BJ (cell line): ENCODE measurements around the gene UCMA. TPM values are rescaled to one million over a fixed set of nuclear protein-coding genes. Genes with fewer than 3 reads are reported as not detected.

Experiments used
- CTCF ChIA-PET: fragments of 350-600 bp; formaldehyde crosslinking; extraction: SDS; loops from one replicate; lab custom pipeline; 2021; ENCODE audit warnings: antibody characterized with exemption, inconsistent platforms; lab: Yijun Ruan, JAX
- POLR2A ChIA-PET: fragments of 300-600 bp; sonication (Branson Sonifier 250); formaldehyde crosslinking; extraction: SDS; loops from one replicate; lab custom pipeline; 2021; ENCODE audit warnings: antibody characterized with exemption; lab: Charles Lee
- DNase-seq: peaks from one replicate; pipeline ENCODE4 v3.0.0-alpha.2; 2011; ENCODE audit warnings: low read depth
- H3K27me3 ChIP-seq: 2 replicates; pipeline ENCODE4 v1.6.0; 2011; ENCODE audit warnings: low read length; ENCODE audit not compliant: control insufficient read depth, insufficient read depth
- H3K36me3 ChIP-seq: 2 replicates; pipeline ENCODE4 v1.5.1; 2011; ENCODE audit warnings: low read length; ENCODE audit not compliant: control insufficient read depth, insufficient read depth
- H3K4me3 ChIP-seq: 2 replicates; pipeline ENCODE4 v1.5.1; 2011; ENCODE audit warnings: low read depth, mild to moderate bottlenecking, control low read depth, low read length
- polyA plus RNA-seq: library from polyadenylated mRNA; depleted of rRNA; stranded (reverse); fragments of >200 nt; gene quantifications from 2 replicates; pipeline ENCODE4 v1.2.3, GENCODE V29; 2011
- TF ChIP-seq, protein P1 (sequence below): IDR thresholded peaks from 2 replicates; pipeline ENCODE4 v1.5.1; 2011; ENCODE audit warnings: low read depth, mild to moderate bottlenecking, control low read depth, inconsistent platforms, low read length, moderate library complexity; ENCODE audit not compliant: insufficient read depth

UCMA gene
- polyA plus RNA-seq, 1 experiment, result not detected

DNA sequence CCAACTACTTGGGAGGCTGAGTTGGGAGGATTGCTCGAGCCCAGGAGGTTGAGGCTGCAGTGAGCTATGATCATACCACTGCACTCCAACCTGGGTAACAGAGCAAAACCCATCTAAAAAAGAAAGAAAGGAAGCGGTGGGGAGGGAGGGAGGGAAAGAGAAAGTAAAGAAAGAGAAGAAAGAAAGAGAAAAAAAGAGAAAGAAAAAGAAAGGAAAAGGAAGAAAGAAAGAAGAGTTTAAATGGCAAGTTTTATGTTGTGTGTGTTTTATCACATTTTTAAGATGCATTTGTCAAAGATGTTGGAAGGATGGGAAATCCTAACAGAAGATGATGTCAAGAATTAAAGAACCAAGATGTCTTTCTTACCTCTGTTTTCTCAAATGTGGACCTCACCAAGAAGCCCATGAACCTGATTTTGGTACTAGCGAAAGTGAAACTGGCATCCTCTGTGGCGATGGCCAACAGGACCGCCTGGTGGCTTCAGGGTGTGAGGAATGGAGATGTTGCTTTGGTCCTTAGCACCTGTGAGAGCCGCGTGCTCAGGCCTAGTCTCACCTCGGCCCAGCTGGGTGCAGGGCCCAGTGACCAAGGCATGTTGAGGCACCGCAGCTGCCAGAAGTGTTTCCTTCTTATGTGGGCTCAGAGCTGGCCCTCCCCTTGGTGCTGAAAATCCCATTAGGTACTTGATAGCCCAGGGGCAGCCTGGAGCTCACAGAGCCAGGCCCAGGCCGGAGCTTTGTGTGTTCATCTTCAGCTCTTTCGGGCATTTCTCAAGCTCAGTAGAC, 9.8 kb downstream of the UCMA start:
- Histone ChIP-seq H3K36me3 (no peaks in the 10 kb centered on the region), H3K4me3 (no peak overlapping the region), H3K27me3 (no peaks in the 10 kb centered on the region)
- DNase-seq, result no peak
- CTCF ChIA-PET, result no interaction called here
- POLR2A ChIA-PET, result no interaction called here
- TF ChIP-seq, protein P1, sequence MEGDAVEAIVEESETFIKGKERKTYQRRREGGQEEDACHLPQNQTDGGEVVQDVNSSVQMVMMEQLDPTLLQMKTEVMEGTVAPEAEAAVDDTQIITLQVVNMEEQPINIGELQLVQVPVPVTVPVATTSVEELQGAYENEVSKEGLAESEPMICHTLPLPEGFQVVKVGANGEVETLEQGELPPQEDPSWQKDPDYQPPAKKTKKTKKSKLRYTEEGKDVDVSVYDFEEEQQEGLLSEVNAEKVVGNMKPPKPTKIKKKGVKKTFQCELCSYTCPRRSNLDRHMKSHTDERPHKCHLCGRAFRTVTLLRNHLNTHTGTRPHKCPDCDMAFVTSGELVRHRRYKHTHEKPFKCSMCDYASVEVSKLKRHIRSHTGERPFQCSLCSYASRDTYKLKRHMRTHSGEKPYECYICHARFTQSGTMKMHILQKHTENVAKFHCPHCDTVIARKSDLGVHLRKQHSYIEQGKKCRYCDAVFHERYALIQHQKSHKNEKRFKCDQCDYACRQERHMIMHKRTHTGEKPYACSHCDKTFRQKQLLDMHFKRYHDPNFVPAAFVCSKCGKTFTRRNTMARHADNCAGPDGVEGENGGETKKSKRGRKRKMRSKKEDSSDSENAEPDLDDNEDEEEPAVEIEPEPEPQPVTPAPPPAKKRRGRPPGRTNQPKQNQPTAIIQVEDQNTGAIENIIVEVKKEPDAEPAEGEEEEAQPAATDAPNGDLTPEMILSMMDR, result no peak

- no peak overlapping the region for H3K4me3 ChIP-seq
- CTCF ChIA-PET, result no interaction called here
- POLR2A ChIA-PET, result no interaction called here
- H3K27me3 ChIP-seq, result no peaks in the 10 kb centered on the region
- no peaks in the 10 kb centered on the region for H3K36me3 ChIP-seq
- TF ChIP-seq, protein P1, result no peak
- DNase-seq, result no peak
These were observed 10.9 kb downstream of the UCMA start for GRCh38 chr10:13223241-13223640.

DNA sequence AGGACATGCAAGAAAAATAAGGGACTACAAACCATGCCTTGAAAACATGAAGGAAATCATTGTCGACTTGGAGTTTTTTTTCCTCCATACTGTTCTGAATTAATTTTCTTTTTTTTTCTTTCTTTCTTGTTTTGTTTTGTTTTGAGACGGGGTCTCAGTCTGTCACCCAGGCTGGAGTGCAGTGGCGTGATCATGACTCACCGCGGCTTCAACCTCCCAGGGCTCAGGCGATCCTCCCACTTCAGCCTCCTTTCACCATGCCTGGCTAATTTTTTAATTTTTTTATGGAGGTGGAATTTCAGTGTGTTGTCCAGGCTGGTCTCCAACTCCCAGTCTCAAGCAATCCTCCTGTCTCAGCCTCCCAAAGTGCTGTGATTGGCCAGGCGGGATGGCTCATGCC, 11.6 kb downstream of the UCMA start:
- DNase-seq, result no peak
- TF ChIP-seq, protein P1, result no peak
- H3K27me3 ChIP-seq, result no peaks in the 10 kb centered on the region
- ChIA-PET CTCF (no interaction called here), POLR2A (no interaction called here)
- no peaks in the 10 kb centered on the region for H3K36me3 ChIP-seq
- H3K4me3 ChIP-seq, result no peak overlapping the region

DNA sequence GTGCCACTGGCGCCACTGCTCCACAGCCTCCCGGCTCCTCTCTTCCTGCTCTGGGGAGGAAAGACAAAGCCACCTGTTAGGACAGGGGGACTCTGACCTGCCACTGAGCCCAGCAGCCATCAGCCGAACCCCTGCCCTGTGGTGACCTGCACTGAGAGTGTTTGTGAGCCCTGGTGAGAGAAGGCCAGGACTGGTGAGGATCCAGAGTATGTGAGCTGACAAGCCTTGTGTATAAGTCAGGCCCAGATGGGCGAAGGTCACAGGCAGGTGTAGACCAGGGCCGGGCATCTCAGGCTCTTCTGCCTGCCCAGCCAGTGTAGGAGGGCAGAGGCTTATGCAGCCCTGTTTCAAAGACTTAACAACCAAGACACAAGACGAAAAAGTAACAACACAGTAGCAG, 12.0 kb downstream of the UCMA start:
- no peak overlapping the region for H3K4me3 ChIP-seq
- TF ChIP-seq, protein P1, result no peak
- POLR2A ChIA-PET, result no interaction called here
- no peaks in the 10 kb centered on the region for H3K27me3 ChIP-seq
- H3K36me3 ChIP-seq, result no peaks in the 10 kb centered on the region
- CTCF ChIA-PET, result interaction anchor here (0.7 kb wide), 1 partner anchor 81 kb away, joined by 4 read pairs; no protein-coding TSS in a partner anchor
- DNase-seq, result no peak

GRCh38 chr10:13221572-13221971, 12.6 kb downstream of the UCMA start:
- TF ChIP-seq, protein P1, result no peak
- H3K36me3 ChIP-seq, result no peaks in the 10 kb centered on the region
- ChIA-PET CTCF (interaction anchor here (0.7 to 1.8 kb wide), 2 partner anchors 15 to 81 kb away, joined by 4 to 9 read pairs; no protein-coding TSS in a partner anchor), POLR2A (no interaction called here)
- H3K4me3 ChIP-seq, result no peak overlapping the region
- no peaks in the 10 kb centered on the region for H3K27me3 ChIP-seq
- DNase-seq, result no peak
